ENCODE results near the gene TNXB.

DNA sequence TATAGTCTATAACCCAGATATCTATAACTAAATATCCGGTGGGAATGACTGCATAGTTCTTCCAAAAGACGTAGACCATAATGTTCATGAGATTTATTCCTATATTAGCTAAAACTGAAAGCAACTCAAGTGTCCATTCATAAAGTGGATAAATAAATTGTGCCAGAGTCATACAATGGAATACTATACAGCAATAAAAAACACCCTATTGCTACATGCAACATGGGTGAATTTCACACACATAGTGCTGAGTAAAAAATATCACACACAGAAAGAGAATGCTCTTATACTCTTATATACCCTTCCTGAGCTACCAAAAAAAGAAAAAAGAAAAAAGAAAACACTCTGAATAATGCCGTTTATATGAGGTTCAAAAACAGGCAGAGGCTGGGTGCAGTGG lies 6.9 kb downstream of the TNXB start:
- TF ChIP-seq, protein P1, sequence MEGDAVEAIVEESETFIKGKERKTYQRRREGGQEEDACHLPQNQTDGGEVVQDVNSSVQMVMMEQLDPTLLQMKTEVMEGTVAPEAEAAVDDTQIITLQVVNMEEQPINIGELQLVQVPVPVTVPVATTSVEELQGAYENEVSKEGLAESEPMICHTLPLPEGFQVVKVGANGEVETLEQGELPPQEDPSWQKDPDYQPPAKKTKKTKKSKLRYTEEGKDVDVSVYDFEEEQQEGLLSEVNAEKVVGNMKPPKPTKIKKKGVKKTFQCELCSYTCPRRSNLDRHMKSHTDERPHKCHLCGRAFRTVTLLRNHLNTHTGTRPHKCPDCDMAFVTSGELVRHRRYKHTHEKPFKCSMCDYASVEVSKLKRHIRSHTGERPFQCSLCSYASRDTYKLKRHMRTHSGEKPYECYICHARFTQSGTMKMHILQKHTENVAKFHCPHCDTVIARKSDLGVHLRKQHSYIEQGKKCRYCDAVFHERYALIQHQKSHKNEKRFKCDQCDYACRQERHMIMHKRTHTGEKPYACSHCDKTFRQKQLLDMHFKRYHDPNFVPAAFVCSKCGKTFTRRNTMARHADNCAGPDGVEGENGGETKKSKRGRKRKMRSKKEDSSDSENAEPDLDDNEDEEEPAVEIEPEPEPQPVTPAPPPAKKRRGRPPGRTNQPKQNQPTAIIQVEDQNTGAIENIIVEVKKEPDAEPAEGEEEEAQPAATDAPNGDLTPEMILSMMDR (IDR thresholded peaks at IDR 0.05), result no peak
- no peak for TF ChIP-seq POLR2A (IDR thresholded peaks at IDR 0.05)
